NB4 (cell line): ENCODE measurements around the gene ABTB2.
A peak's percentile ranks its signal among the peaks of the same experiment; 100 is the strongest.
"Not testable (repeated sequence)": the region's sequence is repeated elsewhere in the genome, so short reads cannot be mapped to it uniquely, and the experiment has no call there.

Experiments used
- DNase-seq: peaks from one replicate; pipeline ENCODE4 v3.0.0; 2010; ENCODE audit warnings: low read depth
- H3K4me3 ChIP-seq: one replicate; pipeline ENCODE4 v1.5.1; 2011; ENCODE audit warnings: mild to moderate bottlenecking, low read depth, low read length, moderate library complexity
- CTCF ChIP-seq: IDR thresholded peaks from one replicate; pipeline ENCODE4 v1.5.1; 2012; ENCODE audit warnings: low read depth, low read length
- MAX ChIP-seq: IDR thresholded peaks from 2 replicates; pipeline ENCODE4 v1.6.1; 2011; ENCODE audit warnings: low read depth, low read length
- MYC ChIP-seq: IDR thresholded peaks from 2 replicates; pipeline ENCODE4 v1.6.1; 2011; ENCODE audit warnings: low read depth, low read length
- POLR2A ChIP-seq: IDR thresholded peaks from 2 replicates; pipeline ENCODE4 v1.6.1; 2011; ENCODE audit warnings: mild to moderate bottlenecking; ENCODE audit not compliant: insufficient read length; ENCODE audit errors: extremely low read depth

ABTB2 gene

GRCh38 chr11:34387653-34388052, 29.8 kb upstream of the ABTB2 start:
- DNase-seq: no peak
- TF ChIP-seq CTCF (no peak), MAX (no peak), MYC (no peak), POLR2A (no peak)
- H3K4me3 ChIP-seq: no peak overlapping the region

GRCh38 chr11:34386356-34386755, 28.5 kb upstream of the ABTB2 start:
- not testable (repeated sequence) for H3K4me3 ChIP-seq, DNase-seq

- DNase-seq: peak; percentile 37
- TF ChIP-seq POLR2A (no peak), MYC (no peak), MAX (no peak), CTCF (no peak)
- no peak overlapping the region for H3K4me3 ChIP-seq
These were observed 24.9 kb upstream of the ABTB2 start for GRCh38 chr11:34382532-34383276.

- DNase-seq: no peak
- TF ChIP-seq MAX: no peak
- TF ChIP-seq MYC: no peak
- TF ChIP-seq CTCF: no peak
- TF ChIP-seq POLR2A: no peak
- H3K4me3 ChIP-seq: no peak overlapping the region
These were observed 24.0 kb upstream of the ABTB2 start for GRCh38 chr11:34381775-34382174.

- no peak overlapping the region for H3K4me3 ChIP-seq
- DNase-seq: no peak
- no peak for TF ChIP-seq POLR2A
- no peak for TF ChIP-seq CTCF
- no peak for TF ChIP-seq MAX
- TF ChIP-seq MYC: no peak
These were observed 22.9 kb upstream of the ABTB2 start for GRCh38 chr11:34380696-34381095.

GRCh38 chr11:34379539-34379938, 21.7 kb upstream of the ABTB2 start:
- H3K4me3 ChIP-seq: no peak overlapping the region
- no peak for TF ChIP-seq CTCF
- TF ChIP-seq MYC: no peak
- no peak for TF ChIP-seq MAX
- no peak for TF ChIP-seq POLR2A
- no peak for DNase-seq
